Measurements from ENCODE around the gene TMEM134. TPM values are rescaled to one million over a fixed set of nuclear protein-coding genes. Genes with fewer than 3 reads are reported as not detected.

Gene TMEM134
- total RNA-seq, 4 donors from 2014 or later, result 21.4 to 85.5 (median 36.2) TPM

DNA sequence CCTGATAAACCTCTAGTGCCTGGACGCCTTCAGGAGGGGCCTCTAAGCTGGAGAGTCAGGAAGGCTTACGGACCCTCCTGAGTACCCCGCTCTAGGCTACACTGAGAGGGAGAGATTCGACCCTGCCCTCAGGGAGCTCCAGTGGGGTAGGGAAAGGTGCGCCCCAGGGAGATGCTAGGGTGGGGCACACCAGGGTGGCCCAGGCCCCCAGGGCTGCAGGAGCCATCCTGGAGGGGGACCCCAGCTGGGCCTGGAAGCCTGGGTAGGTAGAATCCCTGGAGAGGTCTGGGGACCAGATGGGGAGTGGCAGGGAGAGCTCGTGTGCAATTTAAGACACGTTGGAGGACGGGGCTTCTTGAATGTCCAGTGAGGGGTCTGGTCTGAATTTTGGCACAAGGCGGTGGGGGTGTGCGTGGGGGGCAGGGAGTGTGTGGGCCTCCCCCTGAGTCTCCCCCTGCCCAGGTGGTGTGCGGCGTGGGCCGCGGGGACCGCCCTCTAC is 48.9 kb downstream of the TMEM134 start:
- TF ChIP-seq, protein P1, sequence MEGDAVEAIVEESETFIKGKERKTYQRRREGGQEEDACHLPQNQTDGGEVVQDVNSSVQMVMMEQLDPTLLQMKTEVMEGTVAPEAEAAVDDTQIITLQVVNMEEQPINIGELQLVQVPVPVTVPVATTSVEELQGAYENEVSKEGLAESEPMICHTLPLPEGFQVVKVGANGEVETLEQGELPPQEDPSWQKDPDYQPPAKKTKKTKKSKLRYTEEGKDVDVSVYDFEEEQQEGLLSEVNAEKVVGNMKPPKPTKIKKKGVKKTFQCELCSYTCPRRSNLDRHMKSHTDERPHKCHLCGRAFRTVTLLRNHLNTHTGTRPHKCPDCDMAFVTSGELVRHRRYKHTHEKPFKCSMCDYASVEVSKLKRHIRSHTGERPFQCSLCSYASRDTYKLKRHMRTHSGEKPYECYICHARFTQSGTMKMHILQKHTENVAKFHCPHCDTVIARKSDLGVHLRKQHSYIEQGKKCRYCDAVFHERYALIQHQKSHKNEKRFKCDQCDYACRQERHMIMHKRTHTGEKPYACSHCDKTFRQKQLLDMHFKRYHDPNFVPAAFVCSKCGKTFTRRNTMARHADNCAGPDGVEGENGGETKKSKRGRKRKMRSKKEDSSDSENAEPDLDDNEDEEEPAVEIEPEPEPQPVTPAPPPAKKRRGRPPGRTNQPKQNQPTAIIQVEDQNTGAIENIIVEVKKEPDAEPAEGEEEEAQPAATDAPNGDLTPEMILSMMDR (IDR thresholded peaks at IDR 0.05; ENCODE audit: low read depth), result no peak

DNA sequence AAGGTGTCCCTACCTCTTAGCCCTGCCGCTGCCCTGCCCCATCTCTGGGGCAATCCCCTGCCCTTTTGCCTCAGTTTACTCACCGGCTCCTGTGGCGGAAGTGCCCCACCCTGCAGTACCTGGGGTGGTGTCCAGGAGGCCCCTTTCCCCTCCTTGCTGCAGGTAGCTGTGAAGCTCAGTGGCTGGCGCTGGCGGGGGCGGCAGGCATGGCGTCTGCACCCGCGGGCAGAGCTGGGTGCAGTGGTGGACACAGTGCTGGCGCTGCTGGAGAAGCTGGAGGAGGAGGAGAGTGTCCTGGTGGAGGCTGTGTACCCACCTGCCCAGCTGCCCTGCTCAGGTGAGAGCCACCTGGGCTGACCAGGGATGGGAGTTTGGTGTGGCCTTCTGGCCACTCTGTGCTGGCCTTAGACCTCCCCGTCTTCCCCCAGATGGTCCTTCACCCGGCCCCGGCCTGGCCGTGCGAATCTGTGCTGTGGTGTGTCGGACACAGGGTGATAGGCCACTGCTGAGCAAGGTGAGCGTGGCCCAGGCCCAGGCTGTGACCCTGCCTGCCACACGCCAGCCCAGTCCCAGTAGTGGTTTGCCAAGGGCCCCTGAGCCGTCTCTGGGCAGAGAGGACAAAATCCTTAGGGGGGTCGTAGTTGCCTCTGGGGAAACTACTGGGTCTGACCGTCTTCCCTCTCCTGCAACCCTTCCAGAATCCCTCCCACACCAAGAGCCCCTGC is 49.6 kb downstream of the TMEM134 start:
- TF ChIP-seq, protein P1 (IDR thresholded peaks at IDR 0.05; ENCODE audit: low read depth), result no peak

DNA sequence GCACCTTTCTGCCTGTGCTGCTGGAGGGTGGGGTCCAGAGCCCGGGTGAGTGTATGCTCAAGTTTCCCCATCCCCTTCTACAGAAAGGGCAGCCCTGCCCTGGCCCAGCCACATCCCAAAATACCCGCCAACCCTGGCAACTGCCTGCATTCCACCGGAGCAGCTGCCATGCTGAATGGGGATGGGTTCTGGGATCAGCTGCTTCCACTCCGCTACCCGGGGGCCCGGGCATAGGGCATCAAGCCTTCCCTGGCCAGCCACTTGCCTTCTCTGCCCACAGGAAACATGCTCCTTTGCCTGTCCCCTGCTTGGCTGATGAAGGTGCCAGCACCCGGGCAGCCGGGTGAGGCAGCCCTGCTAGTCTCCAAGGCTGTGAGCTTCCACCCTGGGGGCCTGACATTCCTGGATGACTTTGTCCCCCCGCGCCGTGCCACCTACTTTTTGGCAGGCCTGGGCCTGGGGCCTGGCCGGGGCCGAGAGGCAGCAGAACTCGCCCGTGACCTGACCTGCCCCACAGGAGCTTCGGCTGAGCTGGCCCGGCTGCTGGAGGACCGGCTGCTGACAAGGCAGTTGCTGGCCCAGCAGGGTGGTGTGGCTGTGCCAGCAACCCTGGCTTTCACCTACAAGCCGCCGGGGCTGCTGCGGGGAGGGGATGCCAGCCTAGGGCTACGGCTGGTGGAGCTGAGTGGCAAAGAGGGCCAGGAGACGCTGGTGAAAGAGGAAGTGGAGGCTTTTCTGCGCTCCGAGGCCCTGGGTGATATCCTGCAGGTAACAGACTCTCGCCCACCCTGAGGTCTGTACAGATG is 50.4 kb downstream of the TMEM134 start:
- TF ChIP-seq, protein P1 (IDR thresholded peaks at IDR 0.05; ENCODE audit: low read depth), result no peak

DNA sequence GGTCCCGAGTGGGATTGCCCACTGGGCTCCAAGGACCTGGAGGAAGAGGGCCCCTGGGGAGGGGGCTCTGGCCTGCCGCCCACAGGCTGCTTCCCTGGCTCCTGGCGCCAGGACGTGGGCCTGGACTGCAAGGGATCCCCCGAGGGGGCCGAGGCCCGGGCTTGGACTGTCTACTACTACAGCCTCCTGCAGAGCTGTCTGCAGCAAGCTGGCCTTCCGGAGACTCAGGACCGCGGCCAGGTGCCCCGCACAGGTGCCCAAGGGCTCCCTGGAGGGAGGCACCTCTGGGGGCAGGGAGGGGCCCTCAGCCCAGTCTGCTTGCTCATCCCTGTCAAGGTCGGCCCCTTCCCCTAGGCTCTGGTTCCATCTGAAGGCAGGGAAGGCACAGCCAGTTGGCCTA is 51.6 kb downstream of the TMEM134 start:
- TF ChIP-seq, protein P1 (IDR thresholded peaks at IDR 0.05; ENCODE audit: low read depth), result no peak

DNA sequence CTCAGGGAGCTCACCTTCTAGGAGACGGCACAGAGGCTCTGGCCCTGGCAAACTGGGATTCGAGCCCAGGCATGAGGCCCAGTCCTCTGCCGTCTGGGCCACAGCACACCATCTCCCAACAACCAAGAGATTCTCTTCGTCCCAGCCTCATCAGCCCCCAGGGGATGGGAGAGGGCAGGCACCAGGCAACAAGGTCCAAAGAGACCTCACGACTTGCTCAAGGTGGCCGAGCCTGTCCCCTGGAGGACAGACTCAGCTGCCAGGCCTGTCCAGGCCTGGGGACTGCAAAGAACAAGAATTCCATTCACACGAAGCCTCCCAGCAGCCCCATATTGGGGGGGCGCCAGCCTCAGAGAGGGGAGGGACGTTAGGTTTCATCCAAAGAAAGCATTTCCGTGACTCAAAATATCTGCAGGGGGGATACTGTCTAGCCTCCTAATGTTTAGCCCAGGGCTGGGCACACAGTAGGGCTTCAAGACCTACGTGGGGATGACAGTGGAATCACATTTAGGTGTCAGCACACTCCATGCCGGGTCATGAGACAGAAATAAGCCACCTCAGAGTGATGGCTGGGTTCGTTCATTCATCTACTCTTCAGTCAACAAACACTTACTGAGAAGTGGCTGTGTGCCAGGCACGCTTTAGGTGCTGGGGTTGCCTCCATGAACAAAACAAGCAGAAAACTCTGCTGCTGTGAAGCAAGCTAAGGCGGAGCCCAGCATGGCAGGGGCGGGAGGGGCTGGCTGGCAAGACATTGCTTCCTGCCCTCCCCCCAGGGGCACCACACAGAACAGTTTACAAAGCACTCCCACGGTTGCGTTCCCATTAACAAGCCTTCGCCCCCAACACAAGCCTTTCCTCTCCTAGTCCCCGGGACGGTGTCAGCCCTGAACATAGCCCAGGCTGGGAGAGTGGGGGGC is 52.4 kb downstream of the TMEM134 start:
- TF ChIP-seq, protein P1 (IDR thresholded peaks at IDR 0.05; ENCODE audit: low read depth), result no peak

DNA sequence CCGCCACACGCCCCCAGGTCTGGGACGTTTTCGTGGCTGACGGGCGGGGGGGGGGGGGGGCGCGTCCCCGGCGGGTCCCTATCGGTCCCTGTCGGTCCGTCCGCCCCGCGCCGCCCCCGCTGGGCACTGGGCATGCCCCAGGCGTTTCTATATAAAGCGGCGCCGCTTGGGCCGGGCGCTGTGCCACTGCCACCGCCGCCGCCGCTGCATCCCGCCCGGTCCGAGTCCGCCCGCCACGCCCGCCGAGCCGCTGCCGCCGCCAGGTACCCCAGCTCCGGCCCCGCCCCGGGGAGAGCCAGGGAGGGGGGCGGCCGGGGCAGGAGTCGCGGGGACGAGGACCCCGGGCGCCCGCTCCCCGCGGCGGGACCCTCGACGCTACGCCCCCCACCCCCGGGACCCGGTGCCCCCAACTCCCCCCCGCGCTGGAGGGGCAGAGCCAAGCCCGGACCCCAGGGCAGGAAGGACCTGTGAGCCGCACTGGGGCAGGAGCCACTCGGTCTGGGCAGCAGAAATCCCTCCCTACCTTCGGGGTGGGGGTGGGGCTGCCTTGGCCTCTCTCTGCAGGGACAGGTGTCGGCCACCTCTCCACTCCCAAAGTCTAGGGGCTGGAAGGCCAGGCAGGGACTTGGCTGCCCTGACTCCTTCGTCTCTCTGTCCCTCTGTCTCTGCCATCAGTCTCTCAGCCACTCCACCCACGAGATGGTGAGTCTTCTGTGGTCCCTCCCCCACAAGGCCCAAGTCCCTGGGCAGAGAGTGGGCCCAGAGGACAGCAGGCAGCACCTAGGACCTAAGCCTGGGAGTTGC is 53.3 kb downstream of the TMEM134 start, which contains the start of gene CARNS1:
TSS of gene CARNS1 (plus strand) at position 178 of the 804 bp plus-strand sequence. CDS start at position 700, 522 bp downstream.
- TF ChIP-seq, protein P1 (IDR thresholded peaks at IDR 0.05; ENCODE audit: low read depth), result no peak

All from subcutaneous adipose tissue (tissue), 4 donors.